Measurements from ENCODE around the gene PRMT5. TPM values are rescaled to one million over a fixed set of nuclear protein-coding genes. Genes with fewer than 3 reads are reported as not detected.

The PRMT5 gene
- total RNA-seq, 4 donors from 2014 or later = 57.9 to 126 (median 75.6) TPM

- Histone ChIP-seq H3K36me3 (no peaks in the 10 kb centered on the region), H3K27me3 (no peaks in the 10 kb centered on the region), H3K9me3 (no peaks in the 10 kb centered on the region), H3K4me1 (no peaks in the 10 kb centered on the region), H3K27ac (no peak overlapping the region), H3K4me3 (no peak overlapping the region)
- no peak for DNase-seq
- TF ChIP-seq POLR2A (IDR thresholded peaks at IDR 0.05) = no peak
- no peak for TF ChIP-seq CTCF (IDR thresholded peaks at IDR 0.05)
- intact Hi-C loops (cut with DNase I; ENCODE audit: low total_unique reads) = no loop called here
These were observed 45.0 kb downstream of the PRMT5 start for GRCh38 chr14:22884076-22884737.

- no peak for DNase-seq
- TF ChIP-seq POLR2A (IDR thresholded peaks at IDR 0.05) = no peak
- no peak for TF ChIP-seq CTCF (IDR thresholded peaks at IDR 0.05)
- no peak within 1 kb of the TSS for H3K27ac ChIP-seq
- no peaks in the 10 kb centered on the region for H3K9me3 ChIP-seq
- H3K4me1 ChIP-seq = no peaks in the 10 kb centered on the region
- no peaks in the 10 kb centered on the region for H3K27me3 ChIP-seq
- intact Hi-C loops (cut with DNase I; ENCODE audit: low total_unique reads) = no loop called here
- no peak within 1 kb of the TSS for H3K4me3 ChIP-seq
- H3K36me3 ChIP-seq = no peaks in the 10 kb centered on the region
These were observed 45.8 kb downstream of the PRMT5 start, which contains the start of gene REM2 for GRCh38 chr14:22883173-22883976. TSS of gene REM2 (plus strand) at chr14:22883222. CDS start at chr14:22883288, 66 bp downstream.

DNA sequence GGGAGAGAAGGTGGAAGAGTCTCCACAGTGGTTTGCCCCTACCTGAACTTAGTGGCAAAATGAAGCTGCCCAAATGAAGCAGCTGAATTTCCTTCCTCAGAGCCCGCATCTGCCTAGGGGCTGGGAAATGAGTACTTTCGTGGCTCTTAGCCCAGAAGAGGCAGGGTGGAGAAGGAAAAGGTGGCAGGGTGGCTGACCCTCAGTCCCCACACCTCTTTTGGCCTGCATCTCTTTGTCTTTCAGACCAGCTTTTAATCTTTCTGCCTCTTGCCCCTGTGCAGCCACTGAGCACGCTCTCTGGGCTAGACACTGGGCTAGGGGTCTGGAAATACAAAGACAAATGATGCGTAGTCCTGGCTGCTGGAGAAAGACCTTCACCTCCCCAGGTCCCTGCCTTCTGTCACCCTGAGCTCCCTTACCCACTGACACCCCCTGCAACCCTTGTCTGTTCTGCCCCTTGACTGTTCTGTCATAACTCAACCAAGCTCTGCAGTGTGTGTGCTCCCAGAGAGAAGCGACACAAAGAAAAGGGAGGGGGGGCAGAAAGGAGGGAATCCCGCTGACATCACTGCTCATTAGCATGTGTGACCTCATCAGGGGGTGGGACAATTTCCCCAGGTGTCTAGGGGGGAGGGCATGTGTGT, 46.5 kb downstream of the PRMT5 start:
- intact Hi-C loops (cut with DNase I; ENCODE audit: low total_unique reads) = no loop called here
- no peaks in the 10 kb centered on the region for H3K27me3 ChIP-seq
- H3K4me3 ChIP-seq = no peak overlapping the region
- H3K36me3 ChIP-seq = no peaks in the 10 kb centered on the region
- H3K27ac ChIP-seq = no peak overlapping the region
- H3K4me1 ChIP-seq = no peaks in the 10 kb centered on the region
- TF ChIP-seq POLR2A (IDR thresholded peaks at IDR 0.05) (no peak), CTCF (IDR thresholded peaks at IDR 0.05) (no peak)
- H3K9me3 ChIP-seq = no peaks in the 10 kb centered on the region
- peak in 1 of 2 donors; percentile 56 for DNase-seq

DNA sequence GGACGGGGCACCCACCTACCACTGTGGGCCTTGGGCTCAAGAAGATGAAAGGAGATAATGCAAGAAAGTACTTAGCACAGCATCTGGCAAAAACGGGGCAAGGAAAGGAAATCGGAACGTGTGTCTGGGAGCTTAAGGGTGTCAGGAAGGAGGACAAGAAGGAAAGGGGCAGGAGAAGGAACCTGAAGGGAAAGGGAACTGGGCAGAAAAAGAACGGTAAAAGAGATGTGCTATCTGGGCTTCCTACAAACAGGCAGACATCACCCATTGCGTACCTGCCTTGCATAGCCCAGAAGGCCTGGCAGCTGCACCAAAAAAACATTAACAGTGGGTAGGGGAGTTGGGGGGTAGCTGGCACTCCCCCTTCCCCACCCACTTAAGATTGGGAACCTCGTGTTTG, 47.1 kb downstream of the PRMT5 start:
- Histone ChIP-seq H3K27me3 (no peaks in the 10 kb centered on the region), H3K27ac (no peak overlapping the region), H3K9me3 (no peaks in the 10 kb centered on the region), H3K4me3 (no peak overlapping the region), H3K36me3 (no peaks in the 10 kb centered on the region), H3K4me1 (no peaks in the 10 kb centered on the region)
- TF ChIP-seq POLR2A (IDR thresholded peaks at IDR 0.05) (no peak), CTCF (IDR thresholded peaks at IDR 0.05) (no peak)
- intact Hi-C loops (cut with DNase I; ENCODE audit: low total_unique reads) = no loop called here
- DNase-seq = no peak
